Neural cell (in vitro differentiated cells): ENCODE results near the gene ARHGEF19. TPM values are rescaled to one million over a fixed set of nuclear protein-coding genes. Genes with fewer than 3 reads are reported as not detected.

Experiments used
- H2AFZ ChIP-seq: fragments of 200-600, 300-800 bp; sonication (generic), shearing (Covaris generic); 2 replicates; pipeline ENCODE4 v1.6.0; 2014; ENCODE audit warnings: low read depth, mild to moderate bottlenecking, antibody characterized with exemption, low read length, moderate library complexity
- H3F3A ChIP-seq: fragments of 200-600 bp; shearing (Covaris generic); 2 replicates; pipeline ENCODE4 v1.6.1; 2016; ENCODE audit warnings: mild to moderate bottlenecking, moderate library complexity, mixed read lengths, antibody characterized with exemption, low read length; ENCODE audit not compliant: insufficient read depth, poor library complexity, severe bottlenecking
- H3K27ac ChIP-seq: fragments of 200-600, 300-800 bp; sonication (generic), shearing (Covaris generic); 2 replicates; pipeline ENCODE4 v1.5.1; 2014; ENCODE audit warnings: mild to moderate bottlenecking, low read length, moderate library complexity
- H3K27me3 ChIP-seq: fragments of 300-800, 200-600 bp; sonication (generic), shearing (Covaris generic); 2 replicates; pipeline ENCODE4 v1.6.0; 2014; ENCODE audit warnings: mild to moderate bottlenecking, low read depth, low read length, moderate library complexity; ENCODE audit not compliant: insufficient read depth
- H3K36me3 ChIP-seq: fragments of 300-800, 200-600 bp; sonication (generic), shearing (Covaris generic); 2 replicates; pipeline ENCODE4 v1.5.1; 2014; ENCODE audit warnings: mild to moderate bottlenecking, antibody characterized with exemption, low read length, moderate library complexity; ENCODE audit not compliant: insufficient read depth
- H3K4me2 ChIP-seq: fragments of 300-800, 200-600 bp; sonication (generic), shearing (Covaris generic); 2 replicates; pipeline ENCODE4 v1.6.0; 2014; ENCODE audit warnings: mild to moderate bottlenecking, low read length
- H3K4me3 ChIP-seq: fragments of 300-800, 200-600 bp; sonication (generic), shearing (Covaris generic); 2 replicates; pipeline ENCODE4 v1.5.1; 2014; ENCODE audit warnings: mild to moderate bottlenecking, low read length, moderate library complexity
- H3K79me2 ChIP-seq: fragments of 200-600 bp; shearing (Covaris generic); replicated peaks from 2 replicates; pipeline ENCODE4 v1.6.0; 2014; ENCODE audit warnings: mild to moderate bottlenecking, low read length, moderate library complexity; ENCODE audit not compliant: insufficient read depth
- H3K9ac ChIP-seq: fragments of 300-800, 200-600 bp; sonication (generic), shearing (Covaris generic); 2 replicates; pipeline ENCODE4 v1.6.1; 2016; ENCODE audit warnings: mild to moderate bottlenecking, low read length, mixed read lengths
- H3K9me2 ChIP-seq: fragments of 200-600 bp; shearing (Covaris generic); 2 replicates; pipeline ENCODE4 v1.6.1; 2016; ENCODE audit warnings: mild to moderate bottlenecking, low read length, mixed read lengths; ENCODE audit not compliant: insufficient read depth
- H3K9me3 ChIP-seq: fragments of 200-600, 300-800 bp; sonication (generic), shearing (Covaris generic); 2 replicates; pipeline ENCODE4 v1.6.1; 2016; ENCODE audit warnings: mild to moderate bottlenecking, mixed run types, low read length, moderate library complexity, mixed read lengths
- H4K20me1 ChIP-seq: fragments of 200-600 bp; shearing (Covaris generic); 2 replicates; pipeline ENCODE4 v1.6.1; 2016; ENCODE audit warnings: mild to moderate bottlenecking, mixed run types; ENCODE audit not compliant: insufficient read depth
- CTCF ChIP-seq: fragments of 450-650 bp; IDR thresholded peaks from 2 replicates; pipeline ENCODE4 v1.5.1; 2014; ENCODE audit warnings: antibody characterized with exemption, mild to moderate bottlenecking, moderate library complexity; ENCODE audit not compliant: poor library complexity, severe bottlenecking
- EP300 ChIP-seq: fragments of 450-650 bp; conservative IDR thresholded peaks from 2 replicates; pipeline ENCODE4 v1.6.1; 2014; ENCODE audit warnings: antibody characterized with exemption, mild to moderate bottlenecking, moderate library complexity; ENCODE audit not compliant: poor library complexity, severe bottlenecking
- MXI1 ChIP-seq: fragments of 450-650 bp; conservative IDR thresholded peaks from 2 replicates; pipeline ENCODE4 v1.6.1; 2014; ENCODE audit warnings: antibody characterized with exemption, mild to moderate bottlenecking; ENCODE audit not compliant: poor library complexity, severe bottlenecking
- POLR2AphosphoS5 ChIP-seq: IDR thresholded peaks from 2 replicates; pipeline ENCODE4 v1.6.1; 2012
- RAD21 ChIP-seq: fragments of 450-650 bp; conservative IDR thresholded peaks from 2 replicates; pipeline ENCODE4 v1.6.1; 2014; ENCODE audit warnings: antibody characterized with exemption, mild to moderate bottlenecking, moderate library complexity
- SMC3 ChIP-seq: fragments of 450-650 bp; conservative IDR thresholded peaks from 2 replicates; pipeline ENCODE4 v1.6.1; 2014; ENCODE audit warnings: antibody characterized with exemption, mild to moderate bottlenecking, moderate library complexity; ENCODE audit not compliant: poor library complexity
- polyA plus RNA-seq: library from polyadenylated mRNA; depleted of rRNA; stranded (reverse); fragments of >200 nt; gene quantifications from 2 replicates; pipeline ENCODE4 v1.2.3, GENCODE V29; 2014

Gene ARHGEF19
- polyA plus RNA-seq, 1 donor from 2014 or later = 0.93 TPM

- Histone ChIP-seq H3K9me2 (no peaks in the 10 kb centered on the region), H2AFZ (no peak overlapping the region), H3K27ac (no peak overlapping the region), H3K4me2 (no peak overlapping the region), H4K20me1 (no peaks in the 10 kb centered on the region), H3K9me3 (no peaks in the 10 kb centered on the region), H3K36me3 (no peaks in the 10 kb centered on the region), H3K79me2 (no peaks in the 10 kb centered on the region), H3F3A (no peaks in the 10 kb centered on the region), H3K27me3 (no peaks in the 10 kb centered on the region), H3K9ac (no peak overlapping the region), H3K4me3 (no peak overlapping the region)
- peak; percentile 18 for TF ChIP-seq POLR2AphosphoS5
- TF ChIP-seq CTCF = no peak
Measured at GRCh38 chr1:16241221-16241708, 28.8 kb upstream of the ARHGEF19 start.

GRCh38 chr1:16239972-16240491 is 27.6 kb upstream of the ARHGEF19 start:
- H3K27me3 ChIP-seq = no peaks in the 10 kb centered on the region
- H2AFZ ChIP-seq = no peak overlapping the region
- no peaks in the 10 kb centered on the region for H3K79me2 ChIP-seq
- no peaks in the 10 kb centered on the region for H3K9me3 ChIP-seq
- no peak overlapping the region for H3K4me3 ChIP-seq
- H3K27ac ChIP-seq = no peak overlapping the region
- H3K36me3 ChIP-seq = no peaks in the 10 kb centered on the region
- H3K9me2 ChIP-seq = no peaks in the 10 kb centered on the region
- no peak overlapping the region for H3K4me2 ChIP-seq
- H3F3A ChIP-seq = no peaks in the 10 kb centered on the region
- H3K9ac ChIP-seq = no peak overlapping the region
- H4K20me1 ChIP-seq = no peaks in the 10 kb centered on the region
- TF ChIP-seq POLR2AphosphoS5 (no peak), RAD21 (no peak)

GRCh38 chr1:16237343-16237830 is 24.9 kb upstream of the ARHGEF19 start:
- H3K9ac ChIP-seq = peak overlapping the region; percentile 76
- H2AFZ ChIP-seq = peak overlapping the region; percentile 42
- H3K9me2 ChIP-seq = no peaks in the 10 kb centered on the region
- TF ChIP-seq EP300 (peak; percentile 3), CTCF (no peak), SMC3 (peak; percentile 35), MXI1 (peak; percentile 9)
- H3K36me3 ChIP-seq = no peaks in the 10 kb centered on the region
- H3K79me2 ChIP-seq = no peaks in the 10 kb centered on the region
- no peaks in the 10 kb centered on the region for H3K27me3 ChIP-seq
- H3K4me3 ChIP-seq = peak overlapping the region; percentile 81
- H3K9me3 ChIP-seq = no peaks in the 10 kb centered on the region
- no peaks in the 10 kb centered on the region for H4K20me1 ChIP-seq
- H3F3A ChIP-seq = no peaks in the 10 kb centered on the region
- peak overlapping the region; percentile 77 for H3K4me2 ChIP-seq
- H3K27ac ChIP-seq = peak overlapping the region; percentile 70
